Retinal pigment epithelial cell (primary cell): ENCODE data around the gene COX5A.
A peak's percentile ranks its signal among the peaks of the same experiment; 100 is the strongest.
"Not testable (repeated sequence)": the region's sequence is repeated elsewhere in the genome, so short reads cannot be mapped to it uniquely, and the experiment has no call there.

Experiments
- DNase-seq: peaks from one replicate; pipeline ENCODE4 v3.0.0-alpha.2; 2010; ENCODE audit warnings: low read depth
- H3K4me3 ChIP-seq: 2 replicates; pipeline ENCODE4 v1.5.1; 2011; ENCODE audit warnings: mild to moderate bottlenecking, low read length, control low read depth, moderate library complexity
- CTCF ChIP-seq: conservative IDR thresholded peaks from 2 replicates; pipeline ENCODE4 v1.5.1; 2011; ENCODE audit warnings: low read depth, low read length, control low read depth, inconsistent platforms

COX5A gene

GRCh38 chr15:74935193-74935592, 2.7 kb downstream of the COX5A start:
- not testable (repeated sequence) for DNase-seq, H3K4me3 ChIP-seq
- TF ChIP-seq CTCF = peak; percentile 17

- H3K4me3 ChIP-seq = no peak overlapping the region
- no peak for TF ChIP-seq CTCF
- DNase-seq = no peak
Observed at GRCh38 chr15:74933573-74933972, 4.3 kb downstream of the COX5A start.

GRCh38 chr15:74928771-74929198, 9.1 kb downstream of the COX5A start:
- no peak for TF ChIP-seq CTCF
- no peak overlapping the region for H3K4me3 ChIP-seq
- no peak for DNase-seq

- no peak overlapping the region for H3K4me3 ChIP-seq
- no peak for DNase-seq
- no peak for TF ChIP-seq CTCF
Observed at GRCh38 chr15:74924525-74924924, 13.3 kb downstream of the COX5A start.

GRCh38 chr15:74920456-74920855, 17.4 kb downstream of the COX5A start:
- no peak overlapping the region for H3K4me3 ChIP-seq
- DNase-seq = no peak
- TF ChIP-seq CTCF = no peak

- no peak for DNase-seq
- H3K4me3 ChIP-seq = no peak overlapping the region
- TF ChIP-seq CTCF = no peak
Observed at GRCh38 chr15:74917676-74918075, 20.2 kb downstream of the COX5A start.

GRCh38 chr15:74913799-74914198, 24.1 kb downstream of the COX5A start:
- H3K4me3 ChIP-seq, DNase-seq: not testable (repeated sequence)

GRCh38 chr15:74913041-74913440, 24.8 kb downstream of the COX5A start:
- TF ChIP-seq CTCF = no peak
- no peak for DNase-seq
- H3K4me3 ChIP-seq = no peak overlapping the region
